HG03095 (cell line): ENCODE measurements around the gene SAMMSON.

Experiments used
- ATAC-seq: cut with Tn5 transposase; IDR thresholded peaks from one replicate; pipeline ENCODE4 v1.9.1; 2021; ENCODE audit warnings: moderate library complexity; ENCODE audit not compliant: unreplicated experiment

The SAMMSON gene

GRCh38 chr3:69999140-70000027, at the start of gene SAMMSON:
SAMMSON (plus strand) TSS chr3:69999733.
- ATAC-seq = no peak

- ATAC-seq = no peak
Measured at GRCh38 chr3:69951616-69952015, 47.9 kb upstream of the SAMMSON start.

GRCh38 chr3:69959581-69959980, 40.0 kb upstream of the SAMMSON start:
- ATAC-seq = no peak

GRCh38 chr3:69961706-69962439, 37.7 kb upstream of the SAMMSON start:
- ATAC-seq = no peak

- ATAC-seq = no peak
Measured at GRCh38 chr3:69963643-69964042, 35.9 kb upstream of the SAMMSON start.

- ATAC-seq = no peak
Measured at GRCh38 chr3:69967156-69967555, 32.4 kb upstream of the SAMMSON start.

GRCh38 chr3:69970827-69971226, 28.7 kb upstream of the SAMMSON start:
- no peak for ATAC-seq

- no peak for ATAC-seq
Measured at GRCh38 chr3:69972672-69973071, 26.9 kb upstream of the SAMMSON start.

- no peak for ATAC-seq
Measured at GRCh38 chr3:69976021-69976420, 23.5 kb upstream of the SAMMSON start.

- ATAC-seq = no peak
Measured at GRCh38 chr3:69983546-69984265, 15.8 kb upstream of the SAMMSON start.

GRCh38 chr3:69985266-69985665, 14.3 kb upstream of the SAMMSON start:
- ATAC-seq = no peak

- no peak for ATAC-seq
Measured at GRCh38 chr3:69986419-69986818, 13.1 kb upstream of the SAMMSON start.

GRCh38 chr3:69987833-69988232, 11.7 kb upstream of the SAMMSON start:
- no peak for ATAC-seq

- no peak for ATAC-seq
Measured at GRCh38 chr3:69993757-69994156, 5.8 kb upstream of the SAMMSON start.

GRCh38 chr3:69994919-69995318, 4.6 kb upstream of the SAMMSON start:
- no peak for ATAC-seq

GRCh38 chr3:69997631-69998307, 1.8 kb upstream of the SAMMSON start:
- ATAC-seq = no peak

- ATAC-seq = no peak
Measured at GRCh38 chr3:69998759-69999139, 784 bp upstream of the SAMMSON start.

- ATAC-seq = no peak
Measured at GRCh38 chr3:70000028-70000410, 486 bp downstream of the SAMMSON start.

- no peak for ATAC-seq
Measured at GRCh38 chr3:70000563-70001081, 1.1 kb downstream of the SAMMSON start.

- ATAC-seq = no peak
Measured at GRCh38 chr3:70003119-70003518, 3.6 kb downstream of the SAMMSON start.

- no peak for ATAC-seq
Measured at GRCh38 chr3:70006089-70006488, 6.6 kb downstream of the SAMMSON start.
